Activated T-cell treated with anti-CD3 and anti-CD28 coated beads, Interleukin-2, amount 50 U/mL, for 4 hours (primary cell): ENCODE results near the gene VPS35. TPM values are rescaled to one million over a fixed set of nuclear protein-coding genes. Genes with fewer than 3 reads are reported as not detected.

Experiments
- ATAC-seq, 2 donors: fragments of 200-7000 bp; cut with Tn5 transposase; one replicate each; pipeline ENCODE4 v1.10.0; 2021
- DNase-seq: peaks from one replicate; pipeline ENCODE4 v3.0.0-alpha.2; 2020
- H3K27me3 Mint-ChIP-seq: one replicate; pipeline ENCODE4 v1.8.0; 2021; ENCODE audit warnings: low read depth, mixed read lengths
- H3K36me3 Mint-ChIP-seq: one replicate; pipeline ENCODE4 v1.8.0; 2022; ENCODE audit warnings: mixed read lengths; ENCODE audit not compliant: insufficient read depth
- H3K4me1 Mint-ChIP-seq: one replicate; pipeline ENCODE4 v1.8.0; 2021; ENCODE audit warnings: low read depth, mixed read lengths
- H3K4me3 Mint-ChIP-seq: one replicate; pipeline ENCODE4 v1.8.0; 2021; ENCODE audit warnings: mild to moderate bottlenecking, moderate library complexity, mixed read lengths
- H3K9me3 Mint-ChIP-seq: one replicate; pipeline ENCODE4 v1.8.0; 2021; ENCODE audit warnings: mixed read lengths
- total RNA-seq, 3 donors: library from RNA; stranded (reverse); gene quantifications; one replicate each; pipeline ENCODE4 v1.2.1, GENCODE V29; 2021

VPS35 gene
- total RNA-seq, 3 donors from 2014 or later: 87.2 to 94.5 (median 94.5) TPM

GRCh38 chr16:46720619-46721018 is 31.6 kb upstream of the VPS35 start:
- DNase-seq: no peak
- no peak overlapping the region for H3K4me3 Mint-ChIP-seq
- no peak for ATAC-seq
- H3K27me3 Mint-ChIP-seq: no peaks in the 10 kb centered on the region
- peaks cover 4% of the 10 kb centered on the region for H3K9me3 Mint-ChIP-seq
- no peaks in the 10 kb centered on the region for H3K4me1 Mint-ChIP-seq
- H3K36me3 Mint-ChIP-seq: no peaks in the 10 kb centered on the region

GRCh38 chr16:46719528-46719927 is 30.6 kb upstream of the VPS35 start:
- no peaks in the 10 kb centered on the region for H3K27me3 Mint-ChIP-seq
- H3K9me3 Mint-ChIP-seq: no peaks in the 10 kb centered on the region
- ATAC-seq (peak in 1 of 2 donors; percentile 10), DNase-seq (no peak)
- H3K4me3 Mint-ChIP-seq: no peak overlapping the region
- no peaks in the 10 kb centered on the region for H3K4me1 Mint-ChIP-seq
- H3K36me3 Mint-ChIP-seq: no peaks in the 10 kb centered on the region

- Mint-ChIP-seq H3K36me3 (no peaks in the 10 kb centered on the region), H3K27me3 (peaks cover 3% of the 10 kb centered on the region), H3K9me3 (no peaks in the 10 kb centered on the region), H3K4me3 (no peak overlapping the region), H3K4me1 (no peaks in the 10 kb centered on the region)
- ATAC-seq (no peak), DNase-seq (no peak)
Measured at GRCh38 chr16:46718214-46718613, 29.2 kb upstream of the VPS35 start.

GRCh38 chr16:46717692-46718091 is 28.7 kb upstream of the VPS35 start:
- Mint-ChIP-seq H3K36me3 (no peaks in the 10 kb centered on the region), H3K27me3 (peaks cover 3% of the 10 kb centered on the region), H3K9me3 (no peaks in the 10 kb centered on the region), H3K4me3 (no peak overlapping the region), H3K4me1 (no peaks in the 10 kb centered on the region)
- ATAC-seq (no peak), DNase-seq (no peak)

GRCh38 chr16:46715769-46716305 is 26.9 kb upstream of the VPS35 start:
- Mint-ChIP-seq H3K4me1 (no peaks in the 10 kb centered on the region), H3K4me3 (no peak overlapping the region)

GRCh38 chr16:46714797-46715591 is 26.0 kb upstream of the VPS35 start:
- Mint-ChIP-seq H3K4me1 (no peaks in the 10 kb centered on the region), H3K36me3 (no peaks in the 10 kb centered on the region), H3K9me3 (no peaks in the 10 kb centered on the region), H3K4me3 (no peak overlapping the region), H3K27me3 (peaks cover 3% of the 10 kb centered on the region)
- ATAC-seq (no peak), DNase-seq (no peak)

More at GRCh38 chr16:46715769-46716305, 26.9 kb upstream of the VPS35 start:
- no peak for DNase-seq
- Mint-ChIP-seq H3K9me3 (no peaks in the 10 kb centered on the region), H3K27me3 (peaks cover 3% of the 10 kb centered on the region), H3K36me3 (no peaks in the 10 kb centered on the region)
- no peak for ATAC-seq

- ATAC-seq (no peak), DNase-seq (no peak)
- Mint-ChIP-seq H3K9me3 (no peaks in the 10 kb centered on the region), H3K4me1 (no peaks in the 10 kb centered on the region), H3K4me3 (no peak overlapping the region), H3K36me3 (no peaks in the 10 kb centered on the region), H3K27me3 (peaks cover 3% of the 10 kb centered on the region)
Measured at GRCh38 chr16:46713634-46714033, 24.7 kb upstream of the VPS35 start.

GRCh38 chr16:46712911-46713310 is 23.9 kb upstream of the VPS35 start:
- Mint-ChIP-seq H3K4me3 (no peak overlapping the region), H3K4me1 (no peaks in the 10 kb centered on the region), H3K9me3 (no peaks in the 10 kb centered on the region), H3K27me3 (peaks cover 3% of the 10 kb centered on the region), H3K36me3 (no peaks in the 10 kb centered on the region)
- ATAC-seq (no peak), DNase-seq (no peak)

- Mint-ChIP-seq H3K27me3 (peaks cover 3% of the 10 kb centered on the region), H3K4me3 (no peak overlapping the region), H3K4me1 (no peaks in the 10 kb centered on the region), H3K36me3 (no peaks in the 10 kb centered on the region), H3K9me3 (no peaks in the 10 kb centered on the region)
- no peak for ATAC-seq
- DNase-seq: no peak
Measured at GRCh38 chr16:46711106-46712058, 22.4 kb upstream of the VPS35 start.

GRCh38 chr16:46709469-46710005 is 20.6 kb upstream of the VPS35 start:
- DNase-seq: no peak
- no peaks in the 10 kb centered on the region for H3K4me1 Mint-ChIP-seq

GRCh38 chr16:46706642-46707041 is 17.7 kb upstream of the VPS35 start:
- Mint-ChIP-seq H3K4me1 (no peaks in the 10 kb centered on the region), H3K9me3 (no peaks in the 10 kb centered on the region), H3K36me3 (no peaks in the 10 kb centered on the region), H3K27me3 (no peaks in the 10 kb centered on the region), H3K4me3 (no peak overlapping the region)
- DNase-seq: no peak
- ATAC-seq: no peak

More at GRCh38 chr16:46709469-46710005, 20.6 kb upstream of the VPS35 start:
- Mint-ChIP-seq H3K36me3 (no peaks in the 10 kb centered on the region), H3K9me3 (no peaks in the 10 kb centered on the region), H3K27me3 (peaks cover 3% of the 10 kb centered on the region), H3K4me3 (no peak overlapping the region)
- ATAC-seq: no peak

- ATAC-seq (no peak), DNase-seq (no peak)
- no peak overlapping the region for H3K4me3 Mint-ChIP-seq
- H3K9me3 Mint-ChIP-seq: no peaks in the 10 kb centered on the region
- no peaks in the 10 kb centered on the region for H3K36me3 Mint-ChIP-seq
- H3K4me1 Mint-ChIP-seq: no peaks in the 10 kb centered on the region
- no peaks in the 10 kb centered on the region for H3K27me3 Mint-ChIP-seq
Measured at GRCh38 chr16:46702030-46702429, 13.1 kb upstream of the VPS35 start.

- H3K4me3 Mint-ChIP-seq: no peak overlapping the region
- ATAC-seq (no peak), DNase-seq (no peak)
- no peaks in the 10 kb centered on the region for H3K27me3 Mint-ChIP-seq
- no peaks in the 10 kb centered on the region for H3K9me3 Mint-ChIP-seq
- H3K4me1 Mint-ChIP-seq: no peaks in the 10 kb centered on the region
- no peaks in the 10 kb centered on the region for H3K36me3 Mint-ChIP-seq
Measured at GRCh38 chr16:46701615-46702014, 12.6 kb upstream of the VPS35 start.

- Mint-ChIP-seq H3K4me3 (no peak overlapping the region), H3K4me1 (no peaks in the 10 kb centered on the region), H3K36me3 (peaks cover 9% of the 10 kb centered on the region), H3K9me3 (no peaks in the 10 kb centered on the region), H3K27me3 (no peaks in the 10 kb centered on the region)
- DNase-seq: no peak
- no peak for ATAC-seq
Measured at GRCh38 chr16:46700048-46700447, 11.1 kb upstream of the VPS35 start.
